Suppressor macrophage (primary cell): ENCODE results near the gene EIF5AL1.
A peak's percentile ranks its signal among the peaks of the same experiment; 100 is the strongest.

Experiments used
- DNase-seq, 4 experiments: peaks; one replicate each; pipeline ENCODE4 v3.0.0-alpha.2; 2020 to 2022

Gene EIF5AL1

GRCh38 chr10:79559726-79560125 is 47.4 kb downstream of the EIF5AL1 start:
- peak in 1 of 4 experiments; percentile 7 for DNase-seq

- no peak for DNase-seq
These were observed 47.9 kb downstream of the EIF5AL1 start, which contains the start of gene SFTPA2 for GRCh38 chr10:79560160-79560709. Gene SFTPA2 (minus strand): TSS chr10:79560407. CDS start chr10:79559483, 924 bp downstream.

GRCh38 chr10:79561257-79561656 is 48.9 kb downstream of the EIF5AL1 start:
- DNase-seq: no peak

GRCh38 chr10:79562135-79562756 is 49.9 kb downstream of the EIF5AL1 start:
- DNase-seq: peak; percentile 60 to 84 (median 75)

- DNase-seq: peak; percentile 13 to 45 (median 22)
These were observed 51.1 kb downstream of the EIF5AL1 start for GRCh38 chr10:79563426-79563825.
